H9 (cell line): ENCODE data around the gene CEP112. TPM values are rescaled to one million over a fixed set of nuclear protein-coding genes. Genes with fewer than 3 reads are reported as not detected.

Experiments
- DNase-seq: peaks from one replicate; pipeline ENCODE4 v3.0.0-alpha.2; 2017
- H2AFZ ChIP-seq: one replicate; pipeline ENCODE4 v1.6.1; 2013; ENCODE audit warnings: mild to moderate bottlenecking, low read length, control low read depth, moderate library complexity
- H2AK5ac ChIP-seq: 2 replicates; pipeline ENCODE4 v1.6.1; 2013; ENCODE audit warnings: low read length, control low read depth, mixed read lengths; ENCODE audit not compliant: insufficient read length
- H2BK120ac ChIP-seq: one replicate; pipeline ENCODE4 v1.6.1; 2013; ENCODE audit warnings: low read depth, mild to moderate bottlenecking, low read length, control low read depth, inconsistent platforms; ENCODE audit not compliant: poor library complexity, severe bottlenecking
- H2BK12ac ChIP-seq: 2 replicates; pipeline ENCODE4 v1.6.1; 2013; ENCODE audit warnings: low read length, control low read depth, mixed read lengths, low read depth; ENCODE audit not compliant: insufficient read length
- H2BK15ac ChIP-seq: 2 replicates; pipeline ENCODE4 v1.6.1; 2013; ENCODE audit warnings: low read depth, low read length, control low read depth
- H2BK20ac ChIP-seq: one replicate; pipeline ENCODE4 v1.6.1; 2013; ENCODE audit warnings: low read depth, mild to moderate bottlenecking, low read length, control low read depth, inconsistent platforms; ENCODE audit not compliant: poor library complexity, severe bottlenecking
- H2BK5ac ChIP-seq: 2 replicates; pipeline ENCODE4 v1.6.1; 2013; ENCODE audit warnings: low read length, control low read depth, mixed read lengths; ENCODE audit not compliant: insufficient read length
- H3K14ac ChIP-seq: 2 replicates; pipeline ENCODE4 v1.6.1; 2013; ENCODE audit warnings: low read length, control low read depth; ENCODE audit not compliant: insufficient read depth
- H3K18ac ChIP-seq: 2 replicates; pipeline ENCODE4 v1.6.1; 2013; ENCODE audit warnings: low read depth, mild to moderate bottlenecking, mixed read lengths, low read length, control low read depth; ENCODE audit not compliant: insufficient read length
- H3K23ac ChIP-seq: 2 replicates; pipeline ENCODE4 v1.6.1; 2013; ENCODE audit warnings: low read length, control low read depth, mixed read lengths, low read depth; ENCODE audit not compliant: insufficient read length
- H3K23me2 ChIP-seq: 2 replicates; pipeline ENCODE4 v1.6.1; 2013; ENCODE audit warnings: low read depth, mild to moderate bottlenecking, mixed read lengths, low read length, control low read depth; ENCODE audit not compliant: insufficient read length, poor library complexity, severe bottlenecking
- H3K27ac ChIP-seq: 2 replicates; pipeline ENCODE4 v1.5.1; 2013; ENCODE audit warnings: low read length, control low read depth, mixed read lengths, low read depth; ENCODE audit not compliant: insufficient read length
- H3K27me3 ChIP-seq: 2 replicates; pipeline ENCODE4 v1.6.1; 2013; ENCODE audit warnings: low read length, control low read depth, inconsistent platforms; ENCODE audit not compliant: insufficient read depth
- H3K4ac ChIP-seq: 2 replicates; pipeline ENCODE4 v1.6.1; 2013; ENCODE audit warnings: low read depth, mild to moderate bottlenecking, control low read depth, inconsistent platforms, low read length, moderate library complexity
- H3K4me1 ChIP-seq: 2 replicates; pipeline ENCODE4 v1.6.1; 2013; ENCODE audit warnings: low read length, control low read depth, inconsistent platforms; ENCODE audit not compliant: insufficient read depth
- H3K4me2 ChIP-seq: 2 replicates; pipeline ENCODE4 v1.6.1; 2013; ENCODE audit warnings: low read length, control low read depth, mixed read lengths; ENCODE audit not compliant: insufficient read length, insufficient read depth
- H3K56ac ChIP-seq: 2 replicates; pipeline ENCODE4 v1.6.1; 2013; ENCODE audit warnings: low read depth, mild to moderate bottlenecking, mixed read lengths, low read length, control low read depth; ENCODE audit not compliant: insufficient read length
- H3K79me1 ChIP-seq: 2 replicates; pipeline ENCODE4 v1.6.1; 2013; ENCODE audit warnings: low read depth, mild to moderate bottlenecking, moderate library complexity, low read length, control low read depth, inconsistent platforms; ENCODE audit not compliant: insufficient read depth, poor library complexity, severe bottlenecking
- H3K79me2 ChIP-seq: 2 replicates; pipeline ENCODE4 v1.6.1; 2013; ENCODE audit warnings: low read length, control low read depth, inconsistent platforms; ENCODE audit not compliant: insufficient read depth
- H3K9ac ChIP-seq: 2 replicates; pipeline ENCODE4 v1.6.1; 2013; ENCODE audit warnings: low read length, control low read depth, mixed read lengths; ENCODE audit not compliant: insufficient read length; ENCODE audit errors: extremely low read depth
- H3K9me3 ChIP-seq: one replicate; pipeline ENCODE4 v1.6.1; 2013; ENCODE audit warnings: low read depth, low read length, inconsistent platforms; ENCODE audit not compliant: control insufficient read depth
- H3T11ph ChIP-seq: one replicate; pipeline ENCODE4 v1.6.1; 2013; ENCODE audit warnings: mild to moderate bottlenecking, low read length, control low read depth, inconsistent platforms
- H4K20me1 ChIP-seq: one replicate; pipeline ENCODE4 v1.6.1; 2013; ENCODE audit not compliant: control insufficient read depth, insufficient read length, insufficient read depth
- H4K5ac ChIP-seq: 2 replicates; pipeline ENCODE4 v1.6.1; 2013; ENCODE audit warnings: low read depth, mild to moderate bottlenecking, mixed read lengths, low read length, control low read depth; ENCODE audit not compliant: insufficient read length
- H4K8ac ChIP-seq: replicated peaks from 2 replicates; pipeline ENCODE4 v1.6.1; 2013; ENCODE audit warnings: low read length, control low read depth, mixed read lengths, low read depth; ENCODE audit not compliant: insufficient read length
- H4K91ac ChIP-seq: 2 replicates; pipeline ENCODE4 v1.6.1; 2013; ENCODE audit warnings: low read depth, mild to moderate bottlenecking, moderate library complexity, mixed read lengths, low read length, control low read depth; ENCODE audit not compliant: insufficient read length
- H3K27ac Mint-ChIP-seq, 3 experiments: 2 replicates in 2 of 3; 3 replicates in 1 of 3; pipeline ENCODE4 v1.8.0; 2020 to 2021; ENCODE audit warnings: mixed read lengths in 3 of 3, mild to moderate bottlenecking in 1 of 3, moderate library complexity in 1 of 3
- H3K27me3 Mint-ChIP-seq: 2 replicates; pipeline ENCODE4 v1.8.0; 2021; ENCODE audit warnings: low read depth, mild to moderate bottlenecking, moderate library complexity, mixed read lengths
- H3K36me3 Mint-ChIP-seq, 3 experiments: 2 replicates in 2 of 3; 3 replicates in 1 of 3; pipeline ENCODE4 v1.8.0; 2020 to 2021; ENCODE audit warnings: low read depth in 3 of 3, mixed read lengths in 3 of 3; ENCODE audit not compliant: insufficient read depth in 1 of 3
- H3K4me1 Mint-ChIP-seq, 2 experiments: 2 replicates each; pipeline ENCODE4 v1.8.0; 2020; ENCODE audit warnings: mixed read lengths in 2 of 2
- H3K4me3 Mint-ChIP-seq, 2 experiments: 2 replicates in 1 of 2; 3 replicates in 1 of 2; pipeline ENCODE4 v1.8.0; 2020 to 2021; ENCODE audit warnings: mild to moderate bottlenecking in 2 of 2, mixed read lengths in 2 of 2, moderate library complexity in 1 of 2
- H3K9me3 Mint-ChIP-seq, 2 experiments: 2 replicates in 1 of 2; 3 replicates in 1 of 2; pipeline ENCODE4 v1.8.0; 2020; ENCODE audit warnings: mild to moderate bottlenecking in 2 of 2, mixed read lengths in 2 of 2, moderate library complexity in 1 of 2
- CTCF ChIP-seq: fragments of 200-600 bp; sonication (generic); conservative IDR thresholded peaks from 3 replicates; pipeline ENCODE4 v1.8.0; 2021; ENCODE audit warnings: antibody characterized with exemption, mild to moderate bottlenecking
- WGBS: extraction: QIAGEN DNeasy Blood & Tissue Kit; methylation state at CpG from one replicate; pipeline ENCODE4 v1.1.7; 2013; ENCODE audit warnings: missing lambda C conversion rate, low lambda C conversion rate, mixed read lengths; ENCODE audit not compliant: insufficient read length; ENCODE audit errors: extremely low coverage; 5-methylcytosine and 5-hydroxymethylcytosine counted together
- total RNA-seq: library from RNA; stranded (reverse); gene quantifications from 2 replicates; pipeline ENCODE4 v1.2.1, GENCODE V29; 2021

Gene CEP112
- total RNA-seq, 1 experiment from 2014 or later, result 5.4 TPM

DNA sequence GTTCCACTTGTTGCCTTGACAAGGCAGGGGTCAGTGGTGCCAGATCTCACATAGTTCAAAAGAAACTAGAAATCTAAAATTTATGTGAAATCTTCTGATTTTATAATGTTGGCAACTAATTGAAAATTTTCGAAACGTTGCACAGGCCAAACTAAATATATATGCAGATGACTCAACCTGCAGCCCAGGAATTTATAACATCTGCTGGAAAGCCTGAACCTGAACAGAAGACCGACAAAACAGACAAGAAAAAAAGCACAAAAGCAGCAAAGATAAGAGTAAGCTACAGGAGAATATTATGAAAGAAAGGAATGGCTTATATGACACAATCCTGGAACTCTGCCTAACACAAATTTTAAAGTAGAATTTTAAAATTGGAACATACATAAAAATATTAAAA is 207.6 kb downstream of the CEP112 start:
- no peak overlapping the region for H3T11ph ChIP-seq

More for the DNA sequence above, 207.6 kb downstream of the CEP112 start:
- Mint-ChIP-seq H3K9me3 (peaks cover 8 to 9% of the 10 kb centered on the region in 2 experiments), H3K36me3 (peaks cover 0 to 9% (median 5%) of the 10 kb centered on the region in 3 experiments; a peak in 5 of 7 replicates), H3K27ac (no peak overlapping the region), H3K4me1 (no peaks in the 10 kb centered on the region), H3K27me3 (no peaks in the 10 kb centered on the region), H3K4me3 (no peak overlapping the region)
- no peak for DNase-seq
- no peak overlapping the region for H2BK15ac ChIP-seq
- no peaks in the 10 kb centered on the region for H3K23me2 ChIP-seq
- no peak overlapping the region for H2BK5ac ChIP-seq
- no peak overlapping the region for H3K18ac ChIP-seq
- no peak overlapping the region for H3K4me2 ChIP-seq
- no peaks in the 10 kb centered on the region for H3K27me3 ChIP-seq
- no peak overlapping the region for H2BK20ac ChIP-seq
- WGBS, result no CpG with 5 or more reads among the region's 3 CpGs
- no peak overlapping the region for H3K14ac ChIP-seq
- no peaks in the 10 kb centered on the region for H3K79me2 ChIP-seq
- H3K56ac ChIP-seq, result no peak overlapping the region
- H2BK12ac ChIP-seq, result no peak overlapping the region
- H3K79me1 ChIP-seq, result no peaks in the 10 kb centered on the region
- H3K9me3 ChIP-seq, result no peaks in the 10 kb centered on the region
- TF ChIP-seq CTCF, result no peak
- no peak overlapping the region for H2BK120ac ChIP-seq
- no peak overlapping the region for H4K5ac ChIP-seq
- H3K27ac ChIP-seq, result no peak overlapping the region
- no peaks in the 10 kb centered on the region for H4K20me1 ChIP-seq
- H4K91ac ChIP-seq, result no peak overlapping the region
- no peak overlapping the region for H3K4ac ChIP-seq
- H3K23ac ChIP-seq, result no peak overlapping the region
- H3K9ac ChIP-seq, result no peak overlapping the region
- no peak overlapping the region for H2AFZ ChIP-seq
- no peak overlapping the region for H2AK5ac ChIP-seq
- H3K4me1 ChIP-seq, result no peaks in the 10 kb centered on the region
- no peak overlapping the region for H4K8ac ChIP-seq
